ENCODE results near the gene STPG3. TPM values are rescaled to one million over a fixed set of nuclear protein-coding genes. Genes with fewer than 3 reads are reported as not detected.

STPG3 gene
- total and polyA plus RNA-seq, 2 of the 13 experiments (the other 11 are each of a cell fraction or from before 2014, with no cell fraction given), result not detected

DNA sequence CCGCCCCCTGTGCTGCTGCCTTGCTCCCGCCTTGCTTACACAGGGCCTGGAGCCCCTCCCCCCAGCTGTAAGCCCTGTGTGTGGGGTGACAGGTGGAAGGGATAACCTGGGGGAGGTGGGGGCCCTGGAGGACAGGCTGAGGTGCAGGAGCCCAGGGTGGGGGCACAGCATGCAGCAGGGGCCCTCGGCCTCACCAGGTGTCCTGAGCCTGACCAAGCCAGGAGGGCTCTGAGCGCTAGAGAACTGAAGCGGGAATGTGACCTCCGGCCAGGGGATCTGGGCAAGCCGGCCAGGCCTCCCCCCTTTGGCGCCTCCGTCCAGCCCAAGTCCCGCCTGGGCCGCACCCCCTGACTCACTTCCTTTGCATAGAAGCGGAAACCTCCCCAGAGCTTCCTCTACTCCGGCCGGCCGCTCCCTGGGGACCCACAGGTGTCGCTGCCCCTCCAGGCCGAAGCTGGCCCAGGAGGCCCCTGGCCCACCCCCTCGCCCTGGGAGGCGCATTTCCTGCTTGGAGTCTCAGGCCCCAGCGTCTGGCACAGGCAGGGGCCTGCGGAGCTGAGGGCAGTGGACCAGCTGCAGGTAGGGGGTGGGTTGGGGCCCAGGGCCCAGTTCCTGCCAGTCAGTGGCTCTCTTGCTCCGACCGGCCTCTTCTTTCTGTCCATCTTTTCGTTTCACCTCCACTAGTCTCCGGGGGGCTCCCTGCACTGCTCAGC lies 26.4 kb downstream of the STPG3 start, which contains the start of gene TOR4A (continued):
- TF ChIP-seq MED8 (CRISPR knock-in tag; IDR thresholded peaks at IDR 0.05; ENCODE audit: insufficient replicate concordance) (peak; percentile 12), ZNF563 (CRISPR knock-in tag; IDR thresholded peaks at IDR 0.05) (no peak), MLX (CRISPR knock-in tag; IDR thresholded peaks at IDR 0.05) (no peak), MED1 (CRISPR knock-in tag; IDR thresholded peaks at IDR 0.05) (peak; percentile 78), ZBTB26 (CRISPR knock-in tag; IDR thresholded peaks at IDR 0.05; ENCODE audit: borderline replicate concordance) (peak; percentile 78; the same call in 1 of the 2 replicates), SIN3A (IDR thresholded peaks at IDR 0.05; ENCODE audit: borderline replicate concordance, low read depth, low read length) (peak; percentile 91; the same call in 1 of the 2 replicates), GFI1 (CRISPR knock-in tag; IDR thresholded peaks at IDR 0.05; ENCODE audit: borderline replicate concordance) (no peak), ZFP82 (CRISPR knock-in tag; IDR thresholded peaks at IDR 0.05; ENCODE audit: borderline replicate concordance) (no peak), ZNF205 (CRISPR knock-in tag; IDR thresholded peaks at IDR 0.05) (peak; percentile 35), ZNF83 (CRISPR knock-in tag; IDR thresholded peaks at IDR 0.05; ENCODE audit: borderline replicate concordance) (no peak), EED (CRISPR knock-in tag; IDR thresholded peaks at IDR 0.05) (no peak), CHCHD3 (CRISPR knock-in tag; IDR thresholded peaks at IDR 0.05) (no peak), GZF1 (CRISPR knock-in tag; IDR thresholded peaks at IDR 0.05) (peak; percentile 88; the same call in 1 of the 2 replicates), FOSL1 (CRISPR knock-in tag; IDR thresholded peaks at IDR 0.05; ENCODE audit: borderline replicate concordance) (no peak; the same call in 1 of the 2 replicates), RCOR2 (CRISPR knock-in tag; IDR thresholded peaks at IDR 0.05) (no peak), ZGPAT (CRISPR knock-in tag; IDR thresholded peaks at IDR 0.05) (peak; percentile 86)
- TF ChIP-seq, protein P1, sequence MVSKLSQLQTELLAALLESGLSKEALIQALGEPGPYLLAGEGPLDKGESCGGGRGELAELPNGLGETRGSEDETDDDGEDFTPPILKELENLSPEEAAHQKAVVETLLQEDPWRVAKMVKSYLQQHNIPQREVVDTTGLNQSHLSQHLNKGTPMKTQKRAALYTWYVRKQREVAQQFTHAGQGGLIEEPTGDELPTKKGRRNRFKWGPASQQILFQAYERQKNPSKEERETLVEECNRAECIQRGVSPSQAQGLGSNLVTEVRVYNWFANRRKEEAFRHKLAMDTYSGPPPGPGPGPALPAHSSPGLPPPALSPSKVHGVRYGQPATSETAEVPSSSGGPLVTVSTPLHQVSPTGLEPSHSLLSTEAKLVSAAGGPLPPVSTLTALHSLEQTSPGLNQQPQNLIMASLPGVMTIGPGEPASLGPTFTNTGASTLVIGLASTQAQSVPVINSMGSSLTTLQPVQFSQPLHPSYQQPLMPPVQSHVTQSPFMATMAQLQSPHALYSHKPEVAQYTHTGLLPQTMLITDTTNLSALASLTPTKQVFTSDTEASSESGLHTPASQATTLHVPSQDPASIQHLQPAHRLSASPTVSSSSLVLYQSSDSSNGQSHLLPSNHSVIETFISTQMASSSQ (IDR thresholded peaks at IDR 0.05; ENCODE audit: low read depth), result no peak
- TF ChIP-seq, protein P1 (CRISPR knock-in tag; IDR thresholded peaks at IDR 0.05; ENCODE audit: borderline replicate concordance), result no peak
- TF ChIP-seq, protein P2, sequence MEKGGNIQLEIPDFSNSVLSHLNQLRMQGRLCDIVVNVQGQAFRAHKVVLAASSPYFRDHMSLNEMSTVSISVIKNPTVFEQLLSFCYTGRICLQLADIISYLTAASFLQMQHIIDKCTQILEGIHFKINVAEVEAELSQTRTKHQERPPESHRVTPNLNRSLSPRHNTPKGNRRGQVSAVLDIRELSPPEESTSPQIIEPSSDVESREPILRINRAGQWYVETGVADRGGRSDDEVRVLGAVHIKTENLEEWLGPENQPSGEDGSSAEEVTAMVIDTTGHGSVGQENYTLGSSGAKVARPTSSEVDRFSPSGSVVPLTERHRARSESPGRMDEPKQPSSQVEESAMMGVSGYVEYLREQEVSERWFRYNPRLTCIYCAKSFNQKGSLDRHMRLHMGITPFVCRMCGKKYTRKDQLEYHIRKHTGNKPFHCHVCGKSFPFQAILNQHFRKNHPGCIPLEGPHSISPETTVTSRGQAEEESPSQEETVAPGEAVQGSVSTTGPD (CRISPR knock-in tag; IDR thresholded peaks at IDR 0.05), result no peak
- TF ChIP-seq, protein P3, sequence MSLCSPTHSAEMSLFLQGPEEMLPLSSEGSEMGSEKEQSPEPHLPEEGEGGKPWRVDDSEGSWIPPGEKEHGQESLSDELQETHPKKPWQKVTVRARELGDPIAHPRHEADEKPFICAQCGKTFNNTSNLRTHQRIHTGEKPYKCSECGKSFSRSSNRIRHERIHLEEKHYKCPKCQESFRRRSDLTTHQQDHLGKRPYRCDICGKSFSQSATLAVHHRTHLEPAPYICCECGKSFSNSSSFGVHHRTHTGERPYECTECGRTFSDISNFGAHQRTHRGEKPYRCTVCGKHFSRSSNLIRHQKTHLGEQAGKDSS (CRISPR knock-in tag; IDR thresholded peaks at IDR 0.05; ENCODE audit: borderline replicate concordance, low read depth), result peak; percentile 68; the same call in 1 of the 2 replicates

Measured in HepG2 (cell line).